Measurements from ENCODE around the gene AARS2.
"Not testable (repeated sequence)": the region's sequence is repeated elsewhere in the genome, so short reads cannot be mapped to it uniquely, and the experiment has no call there.

AARS2 gene

DNA sequence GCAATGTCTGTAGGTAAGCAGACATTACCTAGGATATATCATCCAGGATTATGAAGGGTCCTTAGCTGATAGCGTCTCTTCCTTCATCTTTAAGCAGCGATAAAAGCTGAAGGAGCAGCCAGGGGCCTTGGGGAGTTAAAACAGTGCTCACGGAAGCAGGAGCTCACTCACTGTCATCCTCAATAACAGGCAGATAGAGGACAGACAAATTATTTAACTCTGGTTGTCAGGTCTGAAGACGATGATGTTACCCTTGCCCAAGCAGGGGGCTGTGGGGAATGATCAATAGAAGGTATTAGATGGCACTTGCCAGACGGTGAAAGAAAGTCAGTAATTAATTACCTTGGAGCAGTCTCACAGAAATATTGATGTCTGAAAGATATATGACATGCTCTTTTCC lies 16.7 kb upstream of the AARS2 start:
- DNase-seq (ENCODE audit: low spot score): no peak

DNA sequence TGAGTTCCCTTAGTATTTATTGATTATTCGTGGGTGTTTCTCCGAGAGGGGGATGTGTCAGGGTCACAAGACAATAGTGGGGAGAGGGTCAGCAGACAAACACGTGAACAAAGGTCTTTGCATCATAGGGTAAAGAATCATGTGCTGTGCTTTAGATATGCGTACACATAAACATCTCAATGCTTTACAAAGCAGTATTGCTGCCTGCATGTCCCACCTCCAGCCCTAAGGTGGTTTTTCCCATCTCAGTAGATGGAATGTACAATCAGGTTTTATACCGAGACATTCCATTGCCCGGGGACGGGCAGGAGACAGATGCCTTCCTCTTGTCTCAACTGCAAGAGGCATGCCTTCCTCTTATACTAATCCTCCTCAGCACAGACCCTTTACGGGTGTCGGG lies 15.1 kb upstream of the AARS2 start:
- not testable (repeated sequence) for DNase-seq (ENCODE audit: low spot score)

GRCh38 chr6:44327760-44328159 lies 14.6 kb upstream of the AARS2 start:
- DNase-seq (ENCODE audit: low spot score): no peak

DNA sequence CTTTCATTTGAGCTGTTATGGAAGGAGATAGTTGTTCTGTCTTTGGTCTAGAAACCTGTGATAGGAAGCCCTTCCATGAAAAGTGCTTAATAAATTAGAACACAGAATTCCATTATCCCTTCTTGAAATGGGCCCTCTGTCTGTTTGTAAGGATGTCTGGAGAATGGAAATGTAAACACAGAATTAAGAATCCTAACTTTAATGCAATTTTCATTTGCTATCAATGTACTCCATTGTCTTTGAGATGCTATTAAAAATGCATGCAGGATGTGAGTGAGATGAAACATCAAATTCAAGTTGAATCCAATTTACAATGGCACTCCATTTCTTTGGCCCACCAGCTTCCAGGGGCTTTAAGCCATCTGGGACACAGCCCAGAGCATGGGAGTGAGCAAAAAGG lies 13.9 kb upstream of the AARS2 start:
- DNase-seq (ENCODE audit: low spot score): no peak

- no peak for DNase-seq (ENCODE audit: low spot score)
These were observed 8.1 kb upstream of the AARS2 start for GRCh38 chr6:44321210-44321609.

- not testable (repeated sequence) for DNase-seq (ENCODE audit: low spot score)
These were observed 4.0 kb upstream of the AARS2 start for GRCh38 chr6:44317136-44317631.

GRCh38 chr6:44316481-44316880 lies 3.3 kb upstream of the AARS2 start:
- DNase-seq (ENCODE audit: low spot score): no peak

- DNase-seq (ENCODE audit: low spot score): no peak
These were observed 2.8 kb upstream of the AARS2 start for GRCh38 chr6:44315951-44316350.

- no peak for DNase-seq (ENCODE audit: low spot score)
These were observed 2.4 kb upstream of the AARS2 start for GRCh38 chr6:44315516-44315915.

DNA sequence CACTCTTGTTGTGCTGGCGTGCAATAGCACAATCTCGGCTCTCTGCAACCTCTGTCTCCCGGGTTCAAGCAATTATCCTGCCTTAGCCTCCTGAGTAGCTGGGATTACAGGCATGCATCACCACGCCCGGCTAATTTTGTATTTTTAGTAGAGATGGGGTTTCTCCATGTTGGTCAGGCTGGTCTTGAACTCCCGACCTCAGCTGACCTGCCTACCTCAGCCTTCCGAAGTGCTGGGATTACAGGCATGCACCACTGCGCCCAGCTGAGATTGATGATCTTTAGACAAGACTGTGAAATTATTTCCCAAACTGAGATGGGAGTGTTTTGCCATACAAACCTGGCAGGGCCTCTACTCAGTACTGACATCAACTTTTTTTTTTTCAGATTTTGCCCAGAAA lies 1.5 kb upstream of the AARS2 start:
- not testable (repeated sequence) for DNase-seq (ENCODE audit: low spot score)

- no peak for DNase-seq (ENCODE audit: low spot score)
These were observed 1.4 kb downstream of the AARS2 start for GRCh38 chr6:44311767-44312166.

- no peak for DNase-seq (ENCODE audit: low spot score)
These were observed 1.8 kb downstream of the AARS2 start for GRCh38 chr6:44311304-44311703.

GRCh38 chr6:44310241-44310640 lies 2.9 kb downstream of the AARS2 start:
- DNase-seq (ENCODE audit: low spot score): no peak

DNA sequence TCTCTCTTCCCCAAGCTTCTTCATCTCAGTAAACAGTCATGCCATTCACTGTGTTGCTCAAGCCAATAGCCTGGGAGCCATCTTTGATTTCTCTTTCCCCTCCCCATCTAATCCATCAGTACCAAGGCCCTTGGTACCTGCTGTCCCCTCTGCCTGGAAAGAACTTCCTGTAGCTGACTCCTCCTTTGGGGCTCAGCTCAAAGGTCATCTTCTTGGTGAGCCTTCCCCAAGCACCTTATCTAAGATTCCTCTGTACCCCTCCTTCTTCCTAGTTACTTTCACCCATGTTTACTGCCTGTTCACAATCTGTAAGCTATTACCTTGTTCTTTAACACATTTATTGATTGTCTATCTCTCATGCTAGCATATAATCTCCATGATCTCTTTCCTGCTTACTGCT lies 3.5 kb downstream of the AARS2 start:
- no peak for DNase-seq (ENCODE audit: low spot score)

- DNase-seq (ENCODE audit: low spot score): no peak
These were observed 4.1 kb downstream of the AARS2 start for GRCh38 chr6:44309092-44309491.

DNA sequence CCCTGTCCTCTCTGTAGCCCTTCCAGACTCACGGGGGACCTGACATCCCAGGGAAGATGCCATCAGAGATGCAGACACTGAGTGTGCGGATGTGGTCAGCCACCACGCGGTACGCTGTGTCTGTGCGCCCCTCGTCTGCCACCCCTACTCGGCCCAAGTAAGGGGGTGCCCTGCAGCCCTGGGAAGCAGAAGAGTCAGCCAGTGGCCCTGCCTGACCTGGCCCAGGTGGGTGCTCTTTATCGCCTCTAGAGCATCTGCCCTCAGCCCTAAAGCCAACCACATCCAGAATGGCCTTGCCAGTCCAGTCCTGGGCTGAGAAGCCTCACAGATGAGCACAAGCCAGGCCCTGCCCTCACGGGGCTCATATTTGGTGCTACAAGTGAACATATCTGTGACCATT lies 5.9 kb downstream of the AARS2 start:
- DNase-seq (ENCODE audit: low spot score): no peak

- DNase-seq (ENCODE audit: low spot score): no peak
These were observed 6.4 kb downstream of the AARS2 start for GRCh38 chr6:44306710-44307109.

GRCh38 chr6:44305200-44305725 lies 7.9 kb downstream of the AARS2 start:
- no peak for DNase-seq (ENCODE audit: low spot score)

GRCh38 chr6:44304282-44305199 lies 8.6 kb downstream of the AARS2 start:
- DNase-seq (ENCODE audit: low spot score): peak; percentile 79

DNA sequence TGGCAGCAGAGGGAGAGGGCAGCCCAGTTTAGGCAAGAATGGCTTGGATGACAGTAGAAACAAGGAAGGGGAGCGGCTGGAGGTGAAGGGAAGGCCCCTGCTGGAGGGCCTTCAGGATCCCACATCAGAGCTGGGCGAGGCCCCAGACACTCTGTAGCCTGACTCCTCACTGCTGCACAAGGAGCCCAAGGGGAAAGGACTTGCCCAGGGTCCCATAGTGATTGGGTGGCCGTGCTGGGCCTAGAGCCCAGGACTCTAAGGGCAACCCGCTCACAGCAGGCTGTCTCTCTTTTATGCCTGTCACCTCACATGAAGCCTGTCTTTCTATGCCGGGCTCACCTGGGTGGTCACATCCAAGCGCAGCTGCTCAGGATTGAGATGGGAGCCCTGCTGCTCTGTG lies 9.3 kb downstream of the AARS2 start:
- DNase-seq (ENCODE audit: low spot score): no peak

- no peak for DNase-seq (ENCODE audit: low spot score)
These were observed 10.3 kb downstream of the AARS2 start for GRCh38 chr6:44302856-44303255.

GRCh38 chr6:44301782-44302564 lies 11.2 kb downstream of the AARS2 start:
- DNase-seq (ENCODE audit: low spot score): no peak

GRCh38 chr6:44301106-44301505 lies 12.0 kb downstream of the AARS2 start:
- no peak for DNase-seq (ENCODE audit: low spot score)

Data from D341Med (cell line).